H1 (cell line): ENCODE results near the gene FSTL4. TPM values are rescaled to one million over a fixed set of nuclear protein-coding genes. Genes with fewer than 3 reads are reported as not detected.

Experiments used
- CTCF ChIA-PET: fragments of 300-600 bp; sonication (Branson Sonifier 250); formaldehyde crosslinking; loops from one replicate; lab custom pipeline; 2021; ENCODE audit not compliant: partially characterized antibody; lab: Charles Lee
- POLR2A ChIA-PET: fragments of 300-600 bp; sonication (Branson Sonifier 250); formaldehyde crosslinking; loops from one replicate; lab custom pipeline; 2021; ENCODE audit warnings: inconsistent platforms; ENCODE audit not compliant: partially characterized antibody; lab: Charles Lee
- DNase-seq, 2 experiments: peaks; one replicate each; pipeline versions ENCODE4 v3.0.0 to v3.0.0-alpha.2; 2010 to 2022; ENCODE audit warnings: low spot score in 2 of 2, low read depth in 1 of 2, mixed read lengths in 1 of 2
- FAIRE-seq: peaks from 2 replicates; lab custom pipeline; 2011; peaks lifted over from hg19 to GRCh38; lab: Jason Lieb, UNC
- H2AFZ ChIP-seq: 2 replicates; pipeline ENCODE4 v1.8.1; 2012; ENCODE audit warnings: low read length, inconsistent platforms
- H2AK5ac ChIP-seq: 2 replicates; pipeline ENCODE4 v1.6.1; 2013; ENCODE audit warnings: low read depth, low read length
- H2BK120ac ChIP-seq: replicated peaks from 2 replicates; pipeline ENCODE3; 2013; ENCODE audit warnings: low read depth, low read length, inconsistent platforms
- H2BK12ac ChIP-seq: 2 replicates; pipeline ENCODE4 v1.6.1; 2013; ENCODE audit warnings: low read depth, low read length
- H2BK15ac ChIP-seq: 2 replicates; pipeline ENCODE4 v1.6.1; 2013; ENCODE audit warnings: low read length
- H2BK20ac ChIP-seq: 2 replicates; pipeline ENCODE4 v1.6.1; 2013; ENCODE audit warnings: low read length
- H2BK5ac ChIP-seq: 2 replicates; pipeline ENCODE4 v1.6.1; 2013; ENCODE audit warnings: low read depth, low read length
- H3K14ac ChIP-seq: 2 replicates; pipeline ENCODE4 v1.6.1; 2013; ENCODE audit warnings: inconsistent platforms; ENCODE audit not compliant: insufficient read length
- H3K18ac ChIP-seq: 2 replicates; pipeline ENCODE4 v1.6.1; 2013; ENCODE audit warnings: low read length; ENCODE audit errors: extremely low read depth
- H3K23ac ChIP-seq: 2 replicates; pipeline ENCODE4 v1.6.1; 2013; ENCODE audit warnings: inconsistent platforms; ENCODE audit not compliant: insufficient read length
- H3K23me2 ChIP-seq: 2 replicates; pipeline ENCODE4 v1.6.1; 2013; ENCODE audit warnings: low read depth, low read length
- H3K27ac ChIP-seq: 2 replicates; pipeline ENCODE4 v1.6.1; 2011; ENCODE audit warnings: low read depth, low read length, inconsistent platforms
- H3K27me3 ChIP-seq, 4 experiments: replicated peaks in 1 of 4; 1 replicate in 1 of 4; 2 replicates in 3 of 4; pipeline versions ENCODE4 v1.6.1 to v1.8.1; 2011 to 2013; ENCODE audit warnings: low read length in 3 of 4, mild to moderate bottlenecking in 3 of 4, inconsistent platforms in 2 of 4, mixed read lengths in 2 of 4, moderate library complexity in 1 of 4; ENCODE audit not compliant: control insufficient read depth in 3 of 4, insufficient read depth in 3 of 4; ENCODE audit errors: extremely low read depth in 1 of 4
- H3K36me3 ChIP-seq, 4 experiments: 2 replicates each; pipeline versions ENCODE4 v1.6.1 to v1.8.1; 2011 to 2013; ENCODE audit warnings: mild to moderate bottlenecking in 4 of 4, low read length in 3 of 4, moderate library complexity in 2 of 4, control low read depth in 1 of 4, inconsistent platforms in 1 of 4; ENCODE audit not compliant: insufficient read depth in 4 of 4, control insufficient read depth in 2 of 4
- H3K4ac ChIP-seq: replicated peaks from 2 replicates; pipeline ENCODE3; 2013; ENCODE audit warnings: low read length, low read depth, mixed read lengths, inconsistent platforms; ENCODE audit not compliant: insufficient read length
- H3K4me1 ChIP-seq, 4 experiments: replicated peaks in 1 of 4; 1 replicate in 1 of 4; 2 replicates in 3 of 4; pipeline versions ENCODE4 v1.6.1 to v1.8.1; 2011 to 2013; ENCODE audit warnings: low read length in 3 of 4, inconsistent platforms in 2 of 4, mixed read lengths in 1 of 4; ENCODE audit not compliant: insufficient read depth in 4 of 4, control insufficient read depth in 3 of 4
- H3K4me2 ChIP-seq, 2 experiments: 2 replicates each; pipeline versions ENCODE4 v1.6.1 to v1.8.1; 2011 to 2013; ENCODE audit warnings: low read depth in 2 of 2, low read length in 2 of 2, control low read depth in 1 of 2, inconsistent platforms in 1 of 2, mild to moderate bottlenecking in 1 of 2; ENCODE audit not compliant: insufficient read depth in 1 of 2
- H3K4me3 ChIP-seq, 4 experiments: fragments of 200-600, 300-600 bp in 1 of 4; sonication (generic), shearing (Covaris generic), sonication (Bioruptor Twin) in 1 of 4; 2 replicates each; pipeline versions ENCODE4 v1.5.1 to v1.8.1; 2011 to 2016; ENCODE audit warnings: low read length in 4 of 4, low read depth in 3 of 4, control low read depth in 2 of 4, inconsistent platforms in 2 of 4, mild to moderate bottlenecking in 2 of 4, mixed read lengths in 1 of 4, moderate library complexity in 1 of 4; ENCODE audit not compliant: insufficient read depth in 2 of 4; ENCODE audit errors: extremely low read depth in 1 of 4
- H3K56ac ChIP-seq: replicated peaks from 2 replicates; pipeline ENCODE3; 2013; ENCODE audit warnings: low read depth, mild to moderate bottlenecking, mixed read lengths, low read length, inconsistent platforms; ENCODE audit not compliant: insufficient read length
- H3K79me1 ChIP-seq: 2 replicates; pipeline ENCODE4 v1.6.1; 2013; ENCODE audit warnings: low read depth, low read length, control low read depth
- H3K79me2 ChIP-seq, 2 experiments: 2 replicates each; pipeline versions ENCODE4 v1.6.1 to v1.8.1; 2012 to 2013; ENCODE audit warnings: low read length in 2 of 2, mild to moderate bottlenecking in 2 of 2, inconsistent platforms in 1 of 2; ENCODE audit not compliant: insufficient read depth in 2 of 2, control insufficient read depth in 1 of 2
- H3K9ac ChIP-seq, 4 experiments: replicated peaks in 1 of 4; 1 replicate in 1 of 4; 2 replicates in 3 of 4; pipeline versions ENCODE4 v1.6.1 to v1.8.1; 2011 to 2013; ENCODE audit warnings: low read depth in 3 of 4, low read length in 3 of 4, control low read depth in 2 of 4, mild to moderate bottlenecking in 2 of 4, moderate library complexity in 2 of 4, inconsistent platforms in 1 of 4; ENCODE audit errors: extremely low read depth in 1 of 4
- H3K9me3 ChIP-seq, 2 experiments: 2 replicates each; pipeline versions ENCODE4 v1.6.1 to v1.8.1; 2012 to 2013; ENCODE audit warnings: mild to moderate bottlenecking in 2 of 2, moderate library complexity in 2 of 2, control low read depth in 1 of 2, inconsistent platforms in 1 of 2, low read depth in 1 of 2, low read length in 1 of 2, mixed read lengths in 1 of 2; ENCODE audit not compliant: insufficient read depth in 2 of 2
- H4K20me1 ChIP-seq, 2 experiments: replicated peaks in 1 of 2; 2 replicates each; pipeline versions ENCODE3 to v1.8.1; 2011 to 2013; ENCODE audit warnings: inconsistent platforms in 2 of 2, low read length in 2 of 2, mild to moderate bottlenecking in 1 of 2; ENCODE audit not compliant: insufficient read depth in 2 of 2, control insufficient read depth in 1 of 2
- H4K5ac ChIP-seq: 2 replicates; pipeline ENCODE4 v1.6.1; 2013; ENCODE audit warnings: low read length, low read depth, mixed read lengths, inconsistent platforms; ENCODE audit not compliant: insufficient read length
- H4K8ac ChIP-seq: 2 replicates; pipeline ENCODE4 v1.8.0; 2013; ENCODE audit warnings: mild to moderate bottlenecking, moderate library complexity, low read length, inconsistent platforms; ENCODE audit not compliant: insufficient read depth; ENCODE audit errors: extremely low read depth
- H4K91ac ChIP-seq: replicated peaks from 2 replicates; pipeline ENCODE3; 2013; ENCODE audit warnings: low read length, mixed read lengths, inconsistent platforms; ENCODE audit not compliant: insufficient read length
- CEBPB ChIP-seq: IDR thresholded peaks from 2 replicates; pipeline ENCODE4 v1.6.1; 2012; ENCODE audit warnings: low read depth, low read length
- CHD1 ChIP-seq: IDR thresholded peaks from 2 replicates; pipeline ENCODE4 v1.6.1; 2012; ENCODE audit warnings: low read depth, low read length, improper control_type of control experiment
- CREB1 ChIP-seq: IDR thresholded peaks from 2 replicates; pipeline ENCODE4 v1.6.1; 2012; ENCODE audit warnings: inconsistent platforms
- GTF2F1 ChIP-seq: IDR thresholded peaks from 2 replicates; pipeline ENCODE4 v1.6.1; 2012; ENCODE audit warnings: low read depth, low read length, improper control_type of control experiment, borderline replicate concordance
- HDAC2 ChIP-seq, 2 experiments: fragments of 300-600 bp in 1 of 2; sonication (generic) in 1 of 2; IDR thresholded peaks; 2 replicates each; pipeline ENCODE4 v1.6.1; 2011 to 2012; ENCODE audit warnings: low read depth in 2 of 2, low read length in 2 of 2, mild to moderate bottlenecking in 2 of 2, moderate library complexity in 2 of 2, borderline replicate concordance in 1 of 2, inconsistent platforms in 1 of 2
- HDAC6 ChIP-seq: IDR thresholded peaks from one replicate; pipeline ENCODE4 v1.7.1; 2012; ENCODE audit warnings: low read depth, mild to moderate bottlenecking, inconsistent platforms, low read length, moderate library complexity
- SAP30 ChIP-seq: fragments of 300-600 bp; sonication (generic); IDR thresholded peaks from 2 replicates; pipeline ENCODE4 v1.7.1; 2012; ENCODE audit warnings: low read length, moderate library complexity, mild to moderate bottlenecking, inconsistent platforms; ENCODE audit not compliant: insufficient read depth, insufficient replicate concordance
- SUZ12 ChIP-seq: fragments of 200-600 bp; sonication (generic); IDR thresholded peaks from 2 replicates; pipeline ENCODE4 v1.6.1; 2012; ENCODE audit warnings: mild to moderate bottlenecking, inconsistent platforms, low read length, moderate library complexity, mixed read lengths
- TEAD4 ChIP-seq: IDR thresholded peaks from 2 replicates; pipeline ENCODE4 v1.6.1; 2012; ENCODE audit warnings: low read depth, low read length, inconsistent platforms, mixed read lengths
- WGBS, 2 experiments: shearing (Covaris generic) in 1 of 2; methylation state at CpG; one replicate each; pipeline versions ENCODE4 v1.1.6 to v1.1.7; 2013 to 2015; ENCODE audit warnings: low lambda C conversion rate in 2 of 2, mixed read lengths in 2 of 2, inconsistent platforms in 1 of 2, low coverage in 1 of 2, missing lambda C conversion rate in 1 of 2; ENCODE audit not compliant: insufficient replicate concordance in 2 of 2, insufficient coverage in 1 of 2, insufficient read length in 1 of 2; ENCODE audit errors: extremely low coverage in 1 of 2, missing lambda C conversion rate in 1 of 2; 5-methylcytosine and 5-hydroxymethylcytosine counted together
- polyA plus RNA-seq, 7 experiments: library from polyadenylated mRNA; depleted of rRNA in 3 of 7; stranded (reverse) in 5 of 7; unstranded in 2 of 7; fragments of >200 nt in 5 of 7; fragments of 200-250 nt in 2 of 7; gene quantifications; 1 replicate in 5 of 7; 2 replicates in 1 of 7; 4 replicates in 1 of 7; pipeline versions ENCODE4 v1.2.1 to v1.2.3, GENCODE V29; 2011 to 2013; ENCODE audit warnings: missing spikeins in 2 of 7, mixed read lengths in 2 of 7
- total RNA-seq: library from RNA; stranded (reverse); fragmentation: NEBNext Ultra II Directional; extraction: Animal tissue kit (Norgen Biotek cat#: 25700); gene quantifications from 2 replicates; pipeline ENCODE4 v1.2.1, GENCODE V29; 2021

Gene FSTL4
- total and polyA plus RNA-seq, 2 of the 8 experiments (the other 6 are each of a cell fraction or from before 2014, with no cell fraction given), result 3.1 to 4.1 TPM

- H3K9me3 ChIP-seq, result no peaks in the 10 kb centered on the region
- no peak overlapping the region for H3K4ac ChIP-seq
- no peak for FAIRE-seq
- no peak overlapping the region for H2BK120ac ChIP-seq
- H2BK15ac ChIP-seq, result no peak overlapping the region
- no peak overlapping the region for H4K5ac ChIP-seq
- H3K79me1 ChIP-seq, result no peaks in the 10 kb centered on the region
- H4K20me1 ChIP-seq, result no peaks in the 10 kb centered on the region
- 88% methylated on average over 9 of the region's 9 CpGs; no CpG with 5 or more reads in 1 of the 2 experiments for WGBS, 2 experiments
- no peak overlapping the region for H3K23ac ChIP-seq
- no peaks in the 10 kb centered on the region for H3K23me2 ChIP-seq
- no peak overlapping the region for H2AFZ ChIP-seq
- no peak overlapping the region for H3K27ac ChIP-seq
- H4K8ac ChIP-seq, result no peak overlapping the region
- DNase-seq, result no peak
- H3K27me3 ChIP-seq, result no peaks in the 10 kb centered on the region; a peak in 2 of 7 replicates
- H3K9ac ChIP-seq, result no peak overlapping the region
- H3K79me2 ChIP-seq, result no peaks in the 10 kb centered on the region
- H2BK12ac ChIP-seq, result no peak overlapping the region
- no peak overlapping the region for H3K18ac ChIP-seq
- no peak overlapping the region for H2BK5ac ChIP-seq
- H3K14ac ChIP-seq, result no peak overlapping the region
- H3K4me2 ChIP-seq, result no peak overlapping the region
- H3K4me1 ChIP-seq, result no peaks in the 10 kb centered on the region
- no peak overlapping the region for H2AK5ac ChIP-seq
- H4K91ac ChIP-seq, result no peak overlapping the region
- no peaks in the 10 kb centered on the region for H3K36me3 ChIP-seq
- H3K56ac ChIP-seq, result no peak overlapping the region
- no peak overlapping the region for H3K4me3 ChIP-seq
- POLR2A ChIA-PET, result no interaction called here
- no peak overlapping the region for H2BK20ac ChIP-seq
- CTCF ChIA-PET, result interaction anchor here (0.8 kb wide), 1 partner anchor 232 kb away, joined by 3 read pairs; no protein-coding TSS in a partner anchor
- TF ChIP-seq HDAC2 (IDR thresholded peaks at IDR 0.05; ENCODE audit: borderline replicate concordance in 1 of 2, low read depth in 2 of 2, low read length in 2 of 2) (no peak), HDAC6 (no peak), GTF2F1 (no peak), SUZ12 (no peak), CEBPB (no peak), TEAD4 (no peak), CREB1 (no peak), CHD1 (no peak), SAP30 (no peak)
These were observed 40.8 kb upstream of the FSTL4 start for GRCh38 chr5:133652951-133653759.
